ENCODE results near the gene KLHL25.

The KLHL25 gene

GRCh38 chr15:85768595-85769168, 26.0 kb downstream of the KLHL25 start:
- TF ChIP-seq, protein P1, sequence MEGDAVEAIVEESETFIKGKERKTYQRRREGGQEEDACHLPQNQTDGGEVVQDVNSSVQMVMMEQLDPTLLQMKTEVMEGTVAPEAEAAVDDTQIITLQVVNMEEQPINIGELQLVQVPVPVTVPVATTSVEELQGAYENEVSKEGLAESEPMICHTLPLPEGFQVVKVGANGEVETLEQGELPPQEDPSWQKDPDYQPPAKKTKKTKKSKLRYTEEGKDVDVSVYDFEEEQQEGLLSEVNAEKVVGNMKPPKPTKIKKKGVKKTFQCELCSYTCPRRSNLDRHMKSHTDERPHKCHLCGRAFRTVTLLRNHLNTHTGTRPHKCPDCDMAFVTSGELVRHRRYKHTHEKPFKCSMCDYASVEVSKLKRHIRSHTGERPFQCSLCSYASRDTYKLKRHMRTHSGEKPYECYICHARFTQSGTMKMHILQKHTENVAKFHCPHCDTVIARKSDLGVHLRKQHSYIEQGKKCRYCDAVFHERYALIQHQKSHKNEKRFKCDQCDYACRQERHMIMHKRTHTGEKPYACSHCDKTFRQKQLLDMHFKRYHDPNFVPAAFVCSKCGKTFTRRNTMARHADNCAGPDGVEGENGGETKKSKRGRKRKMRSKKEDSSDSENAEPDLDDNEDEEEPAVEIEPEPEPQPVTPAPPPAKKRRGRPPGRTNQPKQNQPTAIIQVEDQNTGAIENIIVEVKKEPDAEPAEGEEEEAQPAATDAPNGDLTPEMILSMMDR (IDR thresholded peaks at IDR 0.05; ENCODE audit: insufficient read depth, low read length, missing control alignments): no peak
- no peak overlapping the region for H3K4me3 ChIP-seq (ENCODE audit: low read depth, low read length)
- DNase-seq (ENCODE audit: low read depth, low spot score): no peak
- ChIA-PET POLR2A (no interaction called here), CTCF (interaction anchor here (0.8 to 1.2 kb wide), 3 partner anchors 9 to 73 kb away, joined by 3 to 5 read pairs (median 3); no protein-coding TSS in a partner anchor)

- ChIA-PET POLR2A (no interaction called here), CTCF (interaction anchor here (0.8 kb wide), 1 partner anchor 38 kb away, joined by 3 read pairs; no protein-coding TSS in a partner anchor)
- H3K4me3 ChIP-seq (ENCODE audit: low read depth, low read length): no peak overlapping the region
- DNase-seq (ENCODE audit: low read depth, low spot score): no peak
- TF ChIP-seq, protein P1 (IDR thresholded peaks at IDR 0.05; ENCODE audit: insufficient read depth, low read length, missing control alignments): no peak
Measured at GRCh38 chr15:85767785-85768529, 26.8 kb downstream of the KLHL25 start.

GRCh38 chr15:85766001-85766831, 28.5 kb downstream of the KLHL25 start:
- no peak for DNase-seq (ENCODE audit: low read depth, low spot score)
- no peak overlapping the region for H3K4me3 ChIP-seq (ENCODE audit: low read depth, low read length)
- TF ChIP-seq, protein P1 (IDR thresholded peaks at IDR 0.05; ENCODE audit: insufficient read depth, low read length, missing control alignments): no peak
- ChIA-PET CTCF (interaction anchor here (2.1 kb wide), 1 partner anchor 14 kb away, joined by 8 read pairs; no protein-coding TSS in a partner anchor), POLR2A (no interaction called here)

GRCh38 chr15:85764649-85765277, 30.0 kb downstream of the KLHL25 start:
- ChIA-PET POLR2A (no interaction called here), CTCF (interaction anchor here (1.0 to 2.1 kb wide), 4 partner anchors 13 to 76 kb away, joined by 3 to 8 read pairs (median 6); no protein-coding TSS in a partner anchor)
- no peak for DNase-seq (ENCODE audit: low read depth, low spot score)
- H3K4me3 ChIP-seq (ENCODE audit: low read depth, low read length): no peak overlapping the region
- TF ChIP-seq, protein P1 (IDR thresholded peaks at IDR 0.05; ENCODE audit: insufficient read depth, low read length, missing control alignments): no peak

GRCh38 chr15:85763673-85764633, 30.8 kb downstream of the KLHL25 start:
- POLR2A ChIA-PET: no interaction called here
- DNase-seq (ENCODE audit: low read depth, low spot score): no peak
- CTCF ChIA-PET: interaction anchor here (0.9 to 2.1 kb wide), 6 partner anchors 9 to 77 kb away, joined by 3 to 8 read pairs (median 4); no protein-coding TSS in a partner anchor
- TF ChIP-seq, protein P1 (IDR thresholded peaks at IDR 0.05; ENCODE audit: insufficient read depth, low read length, missing control alignments): no peak
- H3K4me3 ChIP-seq (ENCODE audit: low read depth, low read length): no peak overlapping the region

All from AG04449 (cell line).